Measurements from ENCODE around the gene HRCT1.
"Not testable (repeated sequence)": the region's sequence is repeated elsewhere in the genome, so short reads cannot be mapped to it uniquely, and the experiment has no call there.

The HRCT1 gene

GRCh38 chr9:35919212-35920008 lies 13.4 kb downstream of the HRCT1 start:
- FAIRE-seq: no peak

GRCh38 chr9:35920051-35920620 lies 14.1 kb downstream of the HRCT1 start:
- FAIRE-seq: no peak

DNA sequence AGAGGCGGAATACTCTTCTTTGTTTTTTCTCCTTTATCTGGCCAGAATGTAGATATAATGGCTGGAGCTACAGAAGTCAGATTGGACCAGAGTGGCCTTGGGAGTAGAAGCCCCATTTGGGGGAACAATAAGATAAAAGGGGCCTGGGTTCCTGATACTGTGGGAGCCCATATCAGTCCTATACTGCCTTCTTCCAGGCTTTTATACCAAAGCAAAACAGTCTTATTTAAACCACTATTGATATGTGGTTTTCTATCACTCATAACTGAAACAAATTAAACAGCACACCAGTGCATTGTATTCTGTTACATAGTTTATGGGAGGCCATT lies 17.6 kb downstream of the HRCT1 start:
- no peak for FAIRE-seq

DNA sequence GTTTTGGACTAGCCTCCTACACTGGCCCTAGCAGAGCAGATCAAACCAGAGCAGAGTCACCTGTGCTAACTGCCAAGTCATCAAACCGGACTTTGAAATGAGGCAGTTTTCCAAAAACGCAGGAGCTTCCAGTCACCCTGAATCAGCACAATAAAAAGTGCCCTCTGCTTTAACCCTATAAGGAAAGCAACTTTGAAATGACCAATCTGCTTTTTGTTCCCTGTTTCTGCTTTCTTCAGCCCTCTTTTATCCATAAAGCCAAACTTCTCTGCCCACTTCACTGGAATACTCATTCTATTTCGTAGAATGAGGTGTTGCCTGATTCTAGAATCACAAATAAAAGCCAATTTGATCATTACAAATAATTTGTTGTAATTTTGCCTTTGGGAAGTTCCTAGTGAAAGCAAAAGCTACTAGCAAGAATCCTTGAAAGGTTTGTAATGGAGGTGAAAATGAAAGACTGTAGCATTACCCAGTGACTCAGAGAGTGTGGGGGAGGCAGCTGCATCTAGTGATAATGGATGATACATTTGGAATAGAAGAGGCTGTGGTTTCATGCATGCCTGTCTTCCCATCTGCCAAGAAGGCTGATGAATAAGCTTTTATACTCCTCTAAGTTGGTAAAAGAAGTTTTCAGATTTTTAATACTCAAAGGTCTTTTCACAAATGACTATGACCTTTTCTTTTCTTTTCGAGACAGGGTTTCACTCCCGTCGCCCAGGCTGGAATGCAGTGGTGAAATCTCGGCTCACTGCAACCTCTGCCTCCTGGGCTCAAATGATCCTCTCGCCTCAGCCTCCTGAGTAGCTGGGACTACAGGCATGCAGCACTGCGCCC lies 18.1 kb downstream of the HRCT1 start:
- FAIRE-seq: no peak

GRCh38 chr9:35928591-35929452 lies 22.8 kb downstream of the HRCT1 start:
- no peak for FAIRE-seq

GRCh38 chr9:35929453-35929718 lies 23.4 kb downstream of the HRCT1 start:
- no peak for FAIRE-seq

GRCh38 chr9:35930521-35930920 lies 24.5 kb downstream of the HRCT1 start:
- FAIRE-seq: no peak

DNA sequence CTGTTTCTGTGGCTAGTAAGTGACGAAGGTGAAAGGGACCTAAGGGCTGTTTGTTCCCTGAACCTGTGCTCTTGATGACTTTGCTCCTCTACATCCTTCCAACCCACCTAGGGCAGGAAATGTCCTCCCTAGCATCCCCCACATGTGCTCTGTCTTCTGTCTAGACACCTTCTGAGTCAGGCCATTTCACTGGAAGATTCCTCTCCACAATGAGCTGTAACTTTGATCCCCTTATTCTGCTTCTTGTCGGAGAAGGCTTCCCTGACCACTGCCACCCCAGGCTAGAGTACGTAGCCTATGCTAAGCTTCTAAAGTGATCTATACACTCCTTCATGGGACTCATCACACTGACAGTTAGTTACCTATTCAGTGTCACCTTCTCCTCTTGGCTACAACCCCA lies 25.0 kb downstream of the HRCT1 start:
- FAIRE-seq: no peak

- FAIRE-seq: no peak
Measured at GRCh38 chr9:35932735-35933134, 26.7 kb downstream of the HRCT1 start.

GRCh38 chr9:35933550-35934067 lies 27.6 kb downstream of the HRCT1 start:
- no peak for FAIRE-seq

DNA sequence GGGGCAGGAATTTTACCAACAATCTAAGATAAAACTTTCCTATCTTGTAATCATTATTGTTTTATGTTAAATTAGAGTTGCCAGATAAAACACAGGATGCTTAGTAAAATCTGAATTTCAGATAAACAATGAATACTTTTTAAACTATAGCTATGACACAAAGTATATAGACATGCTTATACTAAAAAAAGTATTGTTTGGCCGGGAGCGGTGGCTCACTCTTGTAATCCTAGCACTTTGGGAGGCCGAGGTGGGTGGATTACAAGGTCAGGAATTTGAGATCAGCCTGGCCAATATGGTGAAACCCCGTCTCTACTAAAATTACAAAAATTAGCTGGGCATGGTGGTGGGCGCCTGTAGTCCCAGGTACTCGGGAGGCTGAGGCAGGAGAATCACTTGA lies 28.1 kb downstream of the HRCT1 start:
- FAIRE-seq: not testable (repeated sequence)

DNA sequence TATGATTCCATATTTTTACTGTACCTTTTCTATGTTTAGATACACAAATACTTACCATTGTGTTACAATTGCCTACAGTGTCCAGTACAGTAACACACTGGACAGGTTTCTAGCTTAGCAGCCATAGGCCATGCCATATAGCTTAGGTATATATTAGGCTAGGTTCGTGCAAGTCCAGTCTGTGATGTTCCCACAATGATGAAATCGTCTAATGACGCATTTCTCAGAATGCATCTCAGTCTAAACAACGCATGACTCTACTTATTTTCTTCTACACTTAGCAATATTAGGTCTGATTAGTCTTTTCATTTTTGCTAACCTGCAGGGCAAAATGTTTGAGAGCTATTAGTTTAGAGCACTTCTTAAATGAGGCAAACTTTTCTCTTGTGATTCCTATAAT lies 29.3 kb downstream of the HRCT1 start:
- FAIRE-seq: no peak

- FAIRE-seq: no peak
Measured at GRCh38 chr9:35935755-35936509, 29.9 kb downstream of the HRCT1 start.

DNA sequence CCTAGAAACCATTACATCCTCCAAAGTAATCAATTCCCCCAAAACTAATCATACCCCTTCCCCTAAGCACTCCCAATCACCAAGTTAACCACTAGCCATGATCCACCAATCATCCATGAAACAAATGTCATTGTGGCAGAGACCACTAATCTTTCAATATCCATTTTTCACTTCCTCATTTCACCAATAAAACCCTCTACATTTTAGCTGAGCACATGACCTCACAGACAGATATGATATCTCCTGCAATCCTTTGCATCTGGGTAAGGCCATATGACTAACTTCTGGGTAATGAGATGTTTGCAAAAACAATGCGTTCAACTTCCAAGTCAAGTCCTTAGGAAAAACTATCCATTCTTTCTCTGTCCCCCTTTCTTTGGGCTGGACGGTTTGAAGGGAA lies 31.2 kb downstream of the HRCT1 start:
- no peak for FAIRE-seq

DNA sequence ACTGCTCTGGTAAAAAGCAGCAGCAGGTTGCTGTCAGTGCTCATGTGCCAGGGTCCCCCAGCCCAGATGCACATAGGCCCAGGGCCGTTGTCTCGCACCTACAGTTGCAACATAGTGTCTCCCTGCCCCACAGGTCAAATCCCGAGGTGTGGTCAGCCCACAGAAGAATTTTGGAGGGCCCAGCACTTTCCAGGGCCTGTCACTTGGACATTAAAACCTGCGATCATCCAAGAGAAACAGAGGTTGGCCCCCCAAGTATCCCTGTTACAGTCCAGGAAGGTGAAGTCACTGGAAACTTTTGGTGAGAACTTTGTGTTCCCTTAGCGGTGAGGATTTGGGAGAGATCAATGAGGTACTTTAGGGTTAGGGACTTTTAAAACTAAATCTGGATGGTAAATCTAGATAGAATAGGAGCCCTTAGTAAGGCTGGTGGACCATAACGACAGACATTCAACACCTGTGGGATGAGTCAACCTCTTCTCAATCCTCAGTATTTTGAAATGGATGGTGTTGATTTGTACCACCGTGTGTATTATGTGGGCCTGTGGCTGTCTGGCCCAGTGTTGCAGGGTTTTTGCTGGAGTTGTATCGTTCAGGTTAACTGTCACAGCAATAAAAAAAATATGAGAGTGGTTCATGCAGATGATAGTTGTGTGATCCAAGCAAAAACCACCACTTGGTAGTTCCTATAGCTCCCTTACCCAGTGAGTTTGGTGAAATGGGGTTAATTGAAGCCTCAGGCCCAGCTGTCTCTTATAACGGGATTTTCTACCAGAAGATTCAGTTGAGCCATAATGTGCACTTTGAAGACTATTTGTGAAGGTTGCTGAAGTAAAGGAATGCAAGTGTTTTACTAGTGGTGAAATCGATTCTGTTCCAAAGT lies 32.7 kb downstream of the HRCT1 start:
- FAIRE-seq: no peak

DNA sequence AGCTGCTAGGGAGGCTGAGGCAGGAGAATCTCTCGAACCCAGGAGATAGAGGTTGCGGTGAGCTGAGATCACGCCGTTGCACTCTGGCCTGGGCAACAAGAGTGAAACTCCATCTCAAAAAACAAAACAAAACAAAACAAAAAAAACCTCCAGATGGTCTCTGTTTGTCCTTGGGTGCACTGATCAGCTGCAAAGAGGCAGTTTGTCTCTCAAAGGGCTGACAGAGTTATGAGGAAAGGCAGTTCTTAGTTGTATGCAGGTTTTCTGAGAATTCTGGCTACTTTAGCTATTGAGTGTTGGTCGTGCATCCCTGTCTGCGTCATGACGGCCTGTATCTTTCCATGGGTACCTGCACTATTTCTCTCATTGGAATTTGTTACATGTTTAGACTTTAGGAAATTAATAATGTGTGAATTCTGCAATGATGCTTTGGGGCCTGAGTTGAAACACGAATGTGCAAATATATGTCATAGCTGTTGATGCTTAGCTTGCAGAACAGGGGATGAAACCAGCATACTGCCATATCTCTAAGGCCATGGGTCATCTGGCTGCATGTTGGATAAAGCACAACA lies 33.8 kb downstream of the HRCT1 start:
- no peak for FAIRE-seq

GRCh38 chr9:35940458-35941407 lies 34.7 kb downstream of the HRCT1 start:
- no peak for FAIRE-seq

DNA sequence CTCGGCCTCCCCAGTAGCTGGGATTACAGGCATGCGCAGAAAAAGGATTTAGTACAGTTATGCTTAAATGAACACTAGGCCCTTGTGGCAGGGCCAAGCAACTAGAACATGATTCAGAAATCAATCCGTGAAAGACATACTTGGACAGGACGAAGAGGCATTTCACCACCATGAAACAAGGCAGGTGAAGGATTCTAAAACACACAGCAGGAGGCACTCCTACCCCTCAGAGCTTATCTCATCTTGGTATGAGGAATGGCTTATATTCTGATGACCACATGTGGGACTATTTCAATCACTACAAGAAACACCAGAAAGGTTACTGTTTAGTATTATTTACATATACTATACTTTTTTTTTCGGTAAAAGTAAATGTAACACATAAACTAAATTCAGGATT lies 36.3 kb downstream of the HRCT1 start:
- FAIRE-seq: no peak

GRCh38 chr9:35944173-35944572 lies 38.2 kb downstream of the HRCT1 start:
- no peak for FAIRE-seq

DNA sequence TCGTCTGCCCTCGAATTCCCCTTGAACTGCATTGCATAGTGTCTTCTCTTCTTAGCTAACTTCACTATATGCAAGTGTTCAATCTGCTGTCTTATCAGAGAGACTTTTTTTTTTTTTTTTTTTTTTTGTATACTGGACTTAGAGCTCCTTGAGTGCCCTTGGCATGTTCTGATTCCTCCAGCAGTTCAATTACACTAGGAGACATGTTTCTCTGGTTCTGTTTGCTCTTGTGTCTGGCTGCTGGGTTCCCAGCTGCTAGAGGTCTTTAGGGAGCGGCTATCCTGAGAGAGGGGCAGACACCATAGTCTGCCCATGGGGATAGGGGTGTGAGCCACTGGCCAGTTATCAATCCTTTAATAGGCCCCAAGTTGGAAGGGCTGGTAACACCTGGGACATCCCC lies 38.8 kb downstream of the HRCT1 start:
- FAIRE-seq: no peak

Measured in G401.6 (cell line).